CD4-positive, alpha-beta T cell (primary cell): ENCODE measurements around the gene MED17. TPM values are rescaled to one million over a fixed set of nuclear protein-coding genes. Genes with fewer than 3 reads are reported as not detected.

Source experiments
- ATAC-seq: fragments of 200-7000 bp; cut with Tn5 transposase; one replicate; pipeline ENCODE4 v1.10.0; 2022; ENCODE audit warnings: mild to moderate bottlenecking; ENCODE audit not compliant: poor library complexity
- CTCF ChIA-PET: fragments of 350-600 bp; sonication (Branson Sonifier 250); formaldehyde crosslinking; loops from one replicate; lab custom pipeline; 2021; ENCODE audit warnings: antibody characterized with exemption, inconsistent platforms; lab: Charles Lee
- POLR2A ChIA-PET: fragments of 350-600 bp; sonication (Branson Sonifier 250); formaldehyde crosslinking; loops from one replicate; lab custom pipeline; 2021; ENCODE audit warnings: antibody characterized with exemption, inconsistent platforms; lab: Charles Lee
- DNase-seq, 14 experiments: peaks; one replicate each; pipeline ENCODE4 v3.0.0-alpha.2; 2013 to 2020; ENCODE audit warnings: mixed read lengths in 2 of 14
- H3K27ac ChIP-seq, 2 donors: one replicate each; pipeline versions ENCODE4 v1.5.1 to v1.7.0; 2013; ENCODE audit warnings: low read length in 2 of 2, low read depth in 1 of 2, mild to moderate bottlenecking in 1 of 2
- H3K27me3 ChIP-seq, 2 experiments: 1 replicate in 1 of 2; 2 replicates in 1 of 2; pipeline versions ENCODE4 v1.6.1 to v1.7.0; 2013; ENCODE audit warnings: low read length in 2 of 2, control low read depth in 1 of 2, mild to moderate bottlenecking in 1 of 2, moderate library complexity in 1 of 2; ENCODE audit not compliant: insufficient read depth in 2 of 2, control insufficient read depth in 1 of 2
- H3K36me3 ChIP-seq: one replicate; pipeline ENCODE4 v1.6.1; 2013; ENCODE audit warnings: low read length, control low read depth; ENCODE audit not compliant: insufficient read depth
- H3K4me1 ChIP-seq: one replicate; pipeline ENCODE4 v1.6.1; 2013; ENCODE audit warnings: low read length, control low read depth; ENCODE audit not compliant: insufficient read depth
- H3K4me3 ChIP-seq: one replicate; pipeline ENCODE4 v1.5.1; 2013; ENCODE audit warnings: mild to moderate bottlenecking, low read length, moderate library complexity
- H3K9me3 ChIP-seq, 2 experiments: 1 replicate in 1 of 2; 2 replicates in 1 of 2; pipeline versions ENCODE4 v1.6.1 to v1.7.0; 2013; ENCODE audit warnings: low read length in 2 of 2, mild to moderate bottlenecking in 2 of 2, control low read depth in 1 of 2, moderate library complexity in 1 of 2; ENCODE audit not compliant: control insufficient read depth in 1 of 2, insufficient read depth in 1 of 2
- H3K27ac Mint-ChIP-seq: one replicate; pipeline ENCODE4 v1.8.0; 2020; ENCODE audit warnings: mixed read lengths
- H3K27me3 Mint-ChIP-seq: one replicate; pipeline ENCODE4 v1.8.0; 2021; ENCODE audit warnings: mixed read lengths
- H3K36me3 Mint-ChIP-seq: one replicate; pipeline ENCODE4 v1.8.0; 2021; ENCODE audit warnings: low read depth, mixed read lengths
- H3K4me1 Mint-ChIP-seq: one replicate; pipeline ENCODE4 v1.8.0; 2021; ENCODE audit warnings: low read depth, mixed read lengths
- H3K4me3 Mint-ChIP-seq: one replicate; pipeline ENCODE4 v1.8.0; 2020; ENCODE audit warnings: mild to moderate bottlenecking, mixed read lengths
- H3K9me3 Mint-ChIP-seq: one replicate; pipeline ENCODE4 v1.8.0; 2020; ENCODE audit warnings: mixed read lengths
- intact Hi-C, 2 experiments: fragments of 100-400 bp; cut with DNase I in 1 of 2; cut with micrococcal nuclease in 1 of 2; formaldehyde crosslinking; loops; one replicate each; pipeline versions ENCODE4 v1.15.1 to v1.9.0; 2023 to 2025; cut with DNase I, micrococcal nuclease
- total RNA-seq, 174 experiments: library from RNA in 2 of 174; stranded (reverse) in 2 of 174; gene quantifications; one replicate each; pipeline ENCODE4 v1.2.3 and lab custom pipeline; 2021 to 2026
- TF ChIP-seq, protein P1 (sequence below): fragments of 200-600 bp; IDR thresholded peaks from one replicate; pipeline ENCODE4 v1.8.0; 2022; ENCODE audit warnings: antibody characterized with exemption, mild to moderate bottlenecking

Gene MED17
- total RNA-seq, 2 experiments from 2014 or later, result 63.1 to 63.6 TPM

DNA sequence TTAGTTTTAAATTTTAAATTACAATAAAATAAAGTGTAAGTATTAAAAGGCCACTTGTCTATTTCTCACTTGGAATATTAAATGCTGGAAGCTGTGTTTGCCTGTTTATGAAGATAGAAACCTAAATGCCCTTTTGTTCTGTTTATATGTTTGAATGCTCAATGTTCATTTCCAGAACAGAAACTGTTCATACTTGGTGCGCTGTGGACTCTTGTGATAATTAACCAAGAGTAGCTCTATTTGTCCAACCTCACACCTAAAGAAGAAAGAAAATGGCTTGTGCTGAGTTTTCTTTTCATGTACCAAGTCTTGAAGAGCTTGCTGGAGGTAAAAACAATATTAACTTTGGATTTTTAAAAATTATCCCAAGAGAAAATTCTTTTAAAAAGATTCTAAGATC lies 37.0 kb upstream of the MED17 start:
- H3K27ac Mint-ChIP-seq, result no peak overlapping the region
- Histone ChIP-seq H3K9me3 (no peaks in the 10 kb centered on the region), H3K4me3 (no peak overlapping the region), H3K27me3 (no peaks in the 10 kb centered on the region), H3K36me3 (peaks cover 18% of the 10 kb centered on the region), H3K27ac (no peak overlapping the region), H3K4me1 (peaks cover 6% of the 10 kb centered on the region)
- H3K4me1 Mint-ChIP-seq, result peaks cover 23% of the 10 kb centered on the region
- CTCF ChIA-PET, result no interaction called here
- no peaks in the 10 kb centered on the region for H3K9me3 Mint-ChIP-seq
- POLR2A ChIA-PET, result no interaction called here
- no peak overlapping the region for H3K4me3 Mint-ChIP-seq
- H3K27me3 Mint-ChIP-seq, result no peaks in the 10 kb centered on the region
- DNase-seq, result no peak
- TF ChIP-seq, protein P1, sequence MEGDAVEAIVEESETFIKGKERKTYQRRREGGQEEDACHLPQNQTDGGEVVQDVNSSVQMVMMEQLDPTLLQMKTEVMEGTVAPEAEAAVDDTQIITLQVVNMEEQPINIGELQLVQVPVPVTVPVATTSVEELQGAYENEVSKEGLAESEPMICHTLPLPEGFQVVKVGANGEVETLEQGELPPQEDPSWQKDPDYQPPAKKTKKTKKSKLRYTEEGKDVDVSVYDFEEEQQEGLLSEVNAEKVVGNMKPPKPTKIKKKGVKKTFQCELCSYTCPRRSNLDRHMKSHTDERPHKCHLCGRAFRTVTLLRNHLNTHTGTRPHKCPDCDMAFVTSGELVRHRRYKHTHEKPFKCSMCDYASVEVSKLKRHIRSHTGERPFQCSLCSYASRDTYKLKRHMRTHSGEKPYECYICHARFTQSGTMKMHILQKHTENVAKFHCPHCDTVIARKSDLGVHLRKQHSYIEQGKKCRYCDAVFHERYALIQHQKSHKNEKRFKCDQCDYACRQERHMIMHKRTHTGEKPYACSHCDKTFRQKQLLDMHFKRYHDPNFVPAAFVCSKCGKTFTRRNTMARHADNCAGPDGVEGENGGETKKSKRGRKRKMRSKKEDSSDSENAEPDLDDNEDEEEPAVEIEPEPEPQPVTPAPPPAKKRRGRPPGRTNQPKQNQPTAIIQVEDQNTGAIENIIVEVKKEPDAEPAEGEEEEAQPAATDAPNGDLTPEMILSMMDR, result no peak
- peaks cover 21% of the 10 kb centered on the region for H3K36me3 Mint-ChIP-seq
- intact Hi-C loops, result no loop called here
- ATAC-seq, result no peak

DNA sequence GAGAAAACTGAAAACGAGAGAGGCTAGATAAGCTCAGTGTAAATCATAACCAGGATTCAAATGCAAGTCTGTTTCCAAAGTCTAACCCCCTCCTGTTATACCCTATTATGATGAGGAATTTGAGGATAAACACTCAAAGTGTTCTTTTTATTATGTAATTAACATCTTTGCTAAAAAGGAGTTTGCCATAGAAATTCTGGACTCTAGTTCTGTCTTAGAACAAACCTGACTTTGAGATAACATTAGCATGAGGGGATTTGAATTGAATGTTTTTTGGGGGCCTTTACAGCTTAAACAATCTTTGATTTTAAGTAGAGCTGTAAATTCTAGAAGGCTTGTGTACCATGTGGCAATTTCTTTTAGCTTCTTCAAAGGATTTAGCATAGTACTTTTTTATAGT lies 33.1 kb upstream of the MED17 start:
- TF ChIP-seq, protein P1, result no peak
- Histone ChIP-seq H3K27me3 (no peaks in the 10 kb centered on the region), H3K36me3 (peaks cover 30% of the 10 kb centered on the region), H3K4me1 (no peaks in the 10 kb centered on the region), H3K27ac (no peak overlapping the region), H3K4me3 (no peak overlapping the region), H3K9me3 (no peaks in the 10 kb centered on the region)
- peaks cover 39% of the 10 kb centered on the region for H3K36me3 Mint-ChIP-seq
- ATAC-seq (no peak), DNase-seq (no peak)
- no peaks in the 10 kb centered on the region for H3K27me3 Mint-ChIP-seq
- H3K27ac Mint-ChIP-seq, result no peak overlapping the region
- no peaks in the 10 kb centered on the region for H3K9me3 Mint-ChIP-seq
- no peak overlapping the region for H3K4me3 Mint-ChIP-seq
- ChIA-PET CTCF (interaction anchor here (0.7 kb wide), 1 partner anchor 659 kb away, joined by 3 read pairs; no protein-coding TSS in a partner anchor), POLR2A (interaction anchor here (1.0 to 1.4 kb wide), 2 partner anchors 10 to 33 kb away, joined by 3 to 4 read pairs; partner anchors contain the start of genes C11orf54, MED17 and TAF1D)
- H3K4me1 Mint-ChIP-seq, result peaks cover 5% of the 10 kb centered on the region
- intact Hi-C loops, result no loop called here

DNA sequence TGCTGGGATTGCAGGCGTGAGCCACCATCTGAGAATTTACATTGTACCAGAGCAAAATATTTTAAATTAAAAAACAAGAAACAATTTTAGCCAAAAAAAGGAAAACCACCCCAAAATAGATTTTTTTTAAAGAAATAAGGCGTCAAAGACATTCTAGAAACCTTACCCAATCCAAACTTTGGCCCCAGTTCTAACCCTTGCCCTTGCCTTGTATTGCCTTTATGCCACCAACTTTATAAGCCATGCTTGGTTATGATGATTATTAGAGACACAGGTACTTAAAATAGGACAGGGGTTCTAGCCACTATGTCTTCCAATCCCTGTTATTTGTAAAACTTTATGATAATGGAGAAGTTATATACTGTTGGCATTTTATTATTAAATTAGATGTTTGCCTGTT lies 30.8 kb upstream of the MED17 start:
- Histone ChIP-seq H3K27ac (no peak overlapping the region), H3K9me3 (peaks cover 0 to 4% of the 10 kb centered on the region in 2 experiments), H3K4me1 (no peaks in the 10 kb centered on the region), H3K27me3 (no peaks in the 10 kb centered on the region), H3K36me3 (peaks cover 47% of the 10 kb centered on the region), H3K4me3 (no peak overlapping the region)
- POLR2A ChIA-PET, result no interaction called here
- H3K27me3 Mint-ChIP-seq, result no peaks in the 10 kb centered on the region
- no peaks in the 10 kb centered on the region for H3K4me1 Mint-ChIP-seq
- CTCF ChIA-PET, result no interaction called here
- H3K27ac Mint-ChIP-seq, result no peak overlapping the region
- ATAC-seq (no peak), DNase-seq (no peak)
- TF ChIP-seq, protein P1, result no peak
- H3K36me3 Mint-ChIP-seq, result peaks cover 50% of the 10 kb centered on the region
- H3K9me3 Mint-ChIP-seq, result no peaks in the 10 kb centered on the region
- intact Hi-C loops, result no loop called here
- H3K4me3 Mint-ChIP-seq, result no peak overlapping the region
